ENCODE results near the gene MCTP2. TPM values are rescaled to one million over a fixed set of nuclear protein-coding genes. Genes with fewer than 3 reads are reported as not detected.
"Not testable (repeated sequence)": the region's sequence is repeated elsewhere in the genome, so short reads cannot be mapped to it uniquely, and the experiment has no call there.

MCTP2 gene
- total RNA-seq, 1 donor from 2014 or later: not detected

DNA sequence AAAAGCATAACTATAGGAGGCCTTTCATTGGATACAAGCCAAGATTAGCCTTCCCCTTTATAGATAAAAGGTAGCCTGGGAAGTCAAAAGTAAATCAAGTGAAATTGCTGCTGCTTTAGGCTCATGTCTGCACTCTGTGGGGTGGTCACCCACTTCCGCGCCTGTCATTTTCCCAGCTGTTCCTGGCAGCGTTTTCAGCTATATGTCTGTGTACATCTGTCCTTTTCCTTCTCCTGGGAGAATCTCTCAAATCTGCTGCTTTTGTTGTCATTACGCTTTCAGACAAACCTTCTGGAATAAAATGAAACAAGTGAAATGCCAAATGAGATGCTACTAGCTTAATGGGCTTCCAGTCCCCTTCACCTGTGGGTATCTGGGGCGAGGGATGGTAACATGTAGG, 211.8 kb downstream of the MCTP2 start:
- no peak for DNase-seq (ENCODE audit: low read depth)

DNA sequence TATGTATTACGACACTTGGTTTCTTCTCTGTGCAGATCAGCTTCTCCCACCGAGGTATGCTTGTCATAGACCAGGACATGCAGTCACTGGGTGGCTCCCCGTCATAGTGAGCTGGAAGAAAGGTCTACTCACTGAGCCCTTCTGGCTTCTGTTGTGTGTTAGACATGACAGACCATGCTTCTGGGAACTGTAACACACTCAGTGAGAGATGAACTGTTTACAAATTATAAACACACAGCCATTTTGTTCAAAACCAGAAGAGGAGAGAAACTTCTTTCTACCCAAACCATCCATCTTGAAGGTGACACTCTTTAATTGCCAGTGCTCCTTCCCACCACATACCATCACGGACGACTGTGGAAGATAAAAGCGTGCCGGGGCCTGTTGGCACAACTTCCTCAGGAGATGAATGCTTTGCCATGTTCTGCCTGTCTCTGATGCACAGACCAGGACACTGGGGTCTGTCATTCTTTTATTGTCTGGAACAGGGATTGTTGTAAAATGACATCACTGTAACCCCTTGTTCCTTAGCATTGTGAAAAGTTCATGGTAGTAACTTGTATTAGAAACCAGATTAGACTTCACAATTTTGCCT, 214.3 kb downstream of the MCTP2 start:
- no peak for DNase-seq (ENCODE audit: low read depth)

DNA sequence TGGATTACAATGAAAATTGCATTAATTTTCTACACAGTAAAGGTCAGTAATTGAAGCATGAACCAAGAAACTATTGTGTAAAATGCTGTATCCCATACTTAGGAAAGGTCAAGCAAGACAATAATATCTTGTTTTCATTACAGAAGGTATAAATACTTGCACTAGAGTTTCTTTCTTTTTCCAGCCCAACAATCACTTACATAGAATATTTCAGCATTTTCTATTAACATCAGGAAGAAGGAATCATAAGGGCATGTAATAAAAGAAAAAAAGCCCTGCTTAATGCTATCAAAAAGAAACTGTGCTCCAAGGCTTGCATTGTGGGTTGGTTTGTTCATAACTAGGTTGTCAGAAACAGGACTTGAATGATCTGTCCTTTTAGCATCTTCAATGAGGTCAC, 215.1 kb downstream of the MCTP2 start:
- DNase-seq (ENCODE audit: low read depth): no peak

DNA sequence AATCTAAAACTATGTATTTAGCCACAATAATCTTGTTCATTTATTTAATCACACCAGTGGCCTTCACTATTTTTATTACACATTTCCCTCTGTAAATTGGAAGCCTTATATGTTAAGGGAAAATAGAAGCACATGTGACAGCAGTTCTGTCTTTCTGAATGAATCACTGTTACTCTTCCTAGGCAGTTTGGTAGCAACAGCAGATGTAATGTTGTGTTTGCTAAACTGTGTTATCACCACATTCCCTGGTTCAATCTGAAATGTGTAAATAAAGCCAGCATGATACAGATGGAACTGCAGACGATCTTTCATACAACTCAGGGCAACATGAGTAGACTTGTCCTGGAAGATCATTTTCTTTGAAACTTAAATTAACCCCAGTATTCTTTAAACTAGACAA, 220.1 kb downstream of the MCTP2 start:
- DNase-seq (ENCODE audit: low read depth): no peak

GRCh38 chr15:94453227-94453988, 222.0 kb downstream of the MCTP2 start:
- no peak for DNase-seq (ENCODE audit: low read depth)

DNA sequence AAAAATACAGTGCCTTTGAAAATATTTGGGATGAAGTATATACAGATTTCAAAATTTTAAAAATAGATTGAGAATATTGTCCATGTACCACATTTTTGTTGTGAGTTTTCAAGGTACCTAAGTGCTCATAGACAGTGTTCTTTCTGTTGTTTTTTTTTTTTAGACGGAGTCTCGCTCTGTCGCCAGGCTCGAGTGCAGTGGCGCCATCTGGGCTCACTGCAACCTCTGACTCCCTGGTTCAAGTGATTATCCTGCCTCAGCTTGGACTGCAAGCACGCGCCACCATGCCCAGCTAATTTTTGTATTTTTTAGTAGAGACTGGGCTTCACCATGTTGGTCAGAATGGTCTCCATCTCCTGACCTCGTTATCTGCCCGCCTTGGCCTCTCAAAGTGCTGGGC, 223.9 kb downstream of the MCTP2 start:
- DNase-seq (ENCODE audit: low read depth): no peak

- no peak for DNase-seq (ENCODE audit: low read depth)
These were observed 224.9 kb downstream of the MCTP2 start for GRCh38 chr15:94456226-94456625.

GRCh38 chr15:94457661-94458060, 226.3 kb downstream of the MCTP2 start:
- DNase-seq (ENCODE audit: low read depth): no peak

DNA sequence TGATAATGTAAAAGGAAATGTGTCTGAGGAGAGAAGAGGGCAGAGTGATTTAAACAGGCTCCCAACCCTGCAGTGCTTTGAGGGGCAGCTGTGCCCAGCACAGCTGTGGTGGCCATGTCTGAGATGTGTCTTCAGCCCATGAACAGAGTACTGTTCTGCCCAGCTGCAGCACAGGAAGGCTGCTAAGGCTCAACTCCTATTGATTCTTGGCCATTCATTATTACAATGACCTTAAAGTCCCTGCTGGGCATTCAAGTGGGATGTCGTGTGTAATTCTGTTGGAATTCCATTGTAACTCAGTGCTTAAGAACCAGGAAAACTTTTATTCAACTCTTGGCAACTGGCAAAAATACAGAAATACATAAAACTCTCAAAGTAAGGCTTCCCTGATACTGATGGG, 229.3 kb downstream of the MCTP2 start:
- DNase-seq (ENCODE audit: low read depth): no peak

GRCh38 chr15:94467034-94467433, 235.7 kb downstream of the MCTP2 start:
- no peak for DNase-seq (ENCODE audit: low read depth)

GRCh38 chr15:94470492-94470891, 239.1 kb downstream of the MCTP2 start:
- DNase-seq (ENCODE audit: low read depth): no peak

DNA sequence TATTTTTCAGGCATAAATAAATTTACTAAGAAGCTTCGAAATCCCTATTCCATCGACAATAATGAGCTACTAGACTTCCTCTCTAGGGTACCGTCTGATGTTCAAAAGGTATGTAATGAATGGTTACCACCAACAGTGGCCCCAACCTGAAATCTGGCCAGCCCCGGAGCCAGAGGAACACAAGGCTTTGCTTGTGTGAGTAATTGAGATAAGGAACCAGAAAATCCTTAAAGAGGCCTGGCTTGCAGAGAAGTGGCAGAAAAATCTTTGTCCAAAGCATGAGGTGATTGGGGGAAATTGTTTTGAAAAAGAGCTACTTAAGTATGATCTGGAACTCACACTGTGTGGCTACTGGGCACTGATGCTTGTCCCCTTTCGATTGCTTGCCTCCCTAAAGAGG, 245.3 kb downstream of the MCTP2 start:
- DNase-seq (ENCODE audit: low read depth): no peak

DNA sequence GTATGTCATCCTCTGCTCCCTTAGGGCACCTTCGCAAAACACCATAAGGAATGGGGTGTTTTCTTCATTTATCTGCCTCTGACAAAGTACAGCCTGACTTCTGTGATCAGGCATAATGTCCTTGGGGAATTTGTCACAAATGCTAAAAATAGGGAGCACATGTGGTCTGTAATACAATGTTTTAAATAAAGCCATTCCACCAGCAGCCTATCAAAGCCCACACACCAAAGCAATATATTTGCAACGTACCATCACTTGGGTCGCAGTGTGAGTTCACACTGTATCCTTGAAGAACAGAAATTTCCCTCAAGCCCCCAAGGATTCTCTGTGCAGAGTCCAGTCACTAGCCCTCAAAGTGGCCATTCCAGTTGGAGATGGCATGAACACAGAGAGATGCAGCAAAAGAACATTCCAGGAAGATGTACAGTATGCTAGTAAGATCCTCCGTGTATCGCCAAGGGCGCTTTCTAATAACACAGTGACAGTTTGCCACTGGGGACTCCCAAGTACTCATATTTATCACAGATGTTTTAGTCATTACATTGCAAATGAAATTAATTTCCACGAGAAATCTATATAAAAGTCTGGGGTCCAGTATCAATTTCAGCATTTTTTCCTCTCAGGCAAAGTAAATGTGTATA, 246.7 kb downstream of the MCTP2 start:
- DNase-seq (ENCODE audit: low read depth): no peak

GRCh38 chr15:94478763-94479162, 247.4 kb downstream of the MCTP2 start:
- no peak for DNase-seq (ENCODE audit: low read depth)

- no peak for DNase-seq (ENCODE audit: low read depth)
These were observed 249.0 kb downstream of the MCTP2 start for GRCh38 chr15:94480289-94480834.

DNA sequence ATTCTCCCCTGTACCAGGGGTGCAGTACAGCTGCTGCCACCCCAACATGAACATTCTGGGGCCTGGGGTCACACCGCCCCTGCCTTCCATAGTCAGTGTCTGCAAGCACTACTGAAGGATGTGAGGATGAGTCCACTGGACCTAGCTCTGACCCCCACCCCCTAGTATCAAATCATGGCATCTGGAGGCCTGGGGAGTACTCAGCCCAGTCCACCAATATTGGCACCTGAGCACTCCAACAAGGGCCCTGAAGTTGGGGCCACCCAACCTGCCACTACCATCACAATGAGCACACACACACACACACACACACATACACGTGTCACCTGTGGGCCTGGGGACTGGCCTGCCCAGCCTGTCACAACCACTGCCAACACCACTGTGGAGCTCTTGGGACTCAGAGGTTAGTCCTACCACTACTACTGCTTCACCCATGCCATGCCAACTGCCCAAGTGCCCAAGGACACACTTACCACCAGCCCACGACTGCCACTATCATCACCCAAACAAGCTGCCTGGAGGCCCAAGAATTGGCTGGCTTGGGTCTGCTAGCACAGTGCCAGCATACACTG, 253.9 kb downstream of the MCTP2 start:
- DNase-seq (ENCODE audit: low read depth): no peak

DNA sequence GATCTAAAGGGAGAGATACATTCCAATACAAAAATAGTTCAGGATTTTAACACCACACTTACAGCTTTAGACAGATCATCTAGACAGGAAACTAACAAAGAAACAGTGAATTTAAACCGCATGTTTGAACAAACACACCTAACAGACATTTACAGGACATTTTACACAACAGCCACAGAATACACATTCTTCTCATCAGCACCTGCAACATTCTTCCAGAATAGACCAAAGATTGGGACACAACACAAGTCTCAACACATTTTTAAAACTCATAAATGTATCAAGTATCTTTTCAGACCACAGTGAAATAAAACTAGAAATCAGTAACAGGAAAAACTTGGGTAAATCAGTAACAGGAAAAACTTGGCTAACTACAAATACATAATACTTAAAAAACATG, 256.3 kb downstream of the MCTP2 start:
- DNase-seq (ENCODE audit: low read depth): no peak

DNA sequence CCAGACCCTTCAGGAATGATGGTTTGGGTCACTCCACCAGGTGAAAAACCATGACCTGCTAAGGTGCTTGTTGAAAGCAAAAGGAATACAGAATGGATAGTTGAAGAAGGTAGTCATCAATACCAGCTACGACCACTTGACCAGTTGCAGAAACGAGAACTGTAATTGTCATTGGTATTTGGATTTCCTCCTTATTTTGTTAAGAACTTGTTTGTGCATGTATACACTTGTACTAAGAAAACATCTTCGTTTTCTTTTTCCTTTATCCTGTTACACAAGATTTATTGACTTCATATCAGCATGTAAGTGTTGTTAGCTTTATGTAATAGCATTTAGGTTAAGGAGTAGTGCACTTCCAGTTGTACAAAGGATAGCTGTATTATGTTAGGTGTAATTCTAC, 261.8 kb downstream of the MCTP2 start:
- DNase-seq (ENCODE audit: low read depth): no peak

GRCh38 chr15:94493586-94493985, 262.2 kb downstream of the MCTP2 start:
- not testable (repeated sequence) for DNase-seq (ENCODE audit: low read depth)

GRCh38 chr15:94494732-94495131, 263.4 kb downstream of the MCTP2 start:
- DNase-seq (ENCODE audit: low read depth): no peak

DNA sequence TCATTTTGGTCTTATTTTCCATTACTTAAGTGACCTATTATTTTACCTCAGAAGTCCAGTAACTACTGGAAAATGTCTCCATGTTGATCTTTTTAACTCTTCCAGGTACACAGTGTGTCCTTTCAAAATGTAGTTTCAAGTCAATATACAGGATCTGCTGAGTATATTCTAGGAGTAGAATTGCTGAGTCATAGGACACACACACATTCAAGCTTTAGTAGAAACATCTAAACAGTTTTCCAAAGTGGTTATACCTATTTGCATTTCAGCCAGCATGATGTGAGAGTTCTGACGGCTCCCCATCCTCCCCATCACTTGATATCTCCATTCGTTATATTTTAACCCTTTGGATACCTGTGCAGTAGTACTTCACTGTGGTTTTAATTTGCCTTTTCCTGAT, 271.9 kb downstream of the MCTP2 start:
- no peak for DNase-seq (ENCODE audit: low read depth)

- DNase-seq (ENCODE audit: low read depth): no peak
These were observed 277.9 kb downstream of the MCTP2 start for GRCh38 chr15:94509259-94509658.
